ENCODE results near the gene KCTD15. TPM values are rescaled to one million over a fixed set of nuclear protein-coding genes. Genes with fewer than 3 reads are reported as not detected.
A peak's percentile ranks its signal among the peaks of the same experiment; 100 is the strongest.

KCTD15 gene
- total and polyA plus RNA-seq, 8 donors, result 21.8 to 78.1 (median 57.2) TPM

DNA sequence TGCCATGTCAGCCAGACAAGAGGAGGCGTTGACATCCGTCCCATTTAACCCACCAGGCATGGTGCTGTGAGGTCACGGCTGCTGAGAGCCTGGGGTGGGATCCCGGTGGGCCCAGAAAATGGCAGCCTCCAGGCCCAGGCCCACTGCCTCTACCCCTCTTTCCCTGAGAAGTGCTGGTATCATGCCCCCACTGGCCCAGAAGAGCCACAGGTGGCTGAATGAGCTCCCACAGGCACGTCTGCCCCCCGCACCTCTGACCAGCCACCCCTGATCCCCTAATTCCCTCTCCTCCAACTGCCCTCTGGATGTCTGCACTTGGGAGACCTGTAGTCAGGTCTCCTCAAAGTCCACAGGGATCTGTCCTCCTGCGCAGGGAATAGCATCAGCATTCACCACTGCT is 37.3 kb upstream of the KCTD15 start:
- H3K27me3 ChIP-seq, result peaks cover 0 to 19% of the 10 kb centered on the region in 2 donors
- no peaks in the 10 kb centered on the region for H3K36me3 ChIP-seq
- no peak overlapping the region for H3K4me3 ChIP-seq
- intact Hi-C loops (cut with DNase I), result no loop called here
- H3K4me1 ChIP-seq, result no peaks in the 10 kb centered on the region
- TF ChIP-seq CTCF (IDR thresholded peaks at IDR 0.05), result no peak
- no peak for ATAC-seq
- no peak for DNase-seq
- no peaks in the 10 kb centered on the region for H3K9me3 ChIP-seq
- no peak overlapping the region for H3K27ac ChIP-seq

DNA sequence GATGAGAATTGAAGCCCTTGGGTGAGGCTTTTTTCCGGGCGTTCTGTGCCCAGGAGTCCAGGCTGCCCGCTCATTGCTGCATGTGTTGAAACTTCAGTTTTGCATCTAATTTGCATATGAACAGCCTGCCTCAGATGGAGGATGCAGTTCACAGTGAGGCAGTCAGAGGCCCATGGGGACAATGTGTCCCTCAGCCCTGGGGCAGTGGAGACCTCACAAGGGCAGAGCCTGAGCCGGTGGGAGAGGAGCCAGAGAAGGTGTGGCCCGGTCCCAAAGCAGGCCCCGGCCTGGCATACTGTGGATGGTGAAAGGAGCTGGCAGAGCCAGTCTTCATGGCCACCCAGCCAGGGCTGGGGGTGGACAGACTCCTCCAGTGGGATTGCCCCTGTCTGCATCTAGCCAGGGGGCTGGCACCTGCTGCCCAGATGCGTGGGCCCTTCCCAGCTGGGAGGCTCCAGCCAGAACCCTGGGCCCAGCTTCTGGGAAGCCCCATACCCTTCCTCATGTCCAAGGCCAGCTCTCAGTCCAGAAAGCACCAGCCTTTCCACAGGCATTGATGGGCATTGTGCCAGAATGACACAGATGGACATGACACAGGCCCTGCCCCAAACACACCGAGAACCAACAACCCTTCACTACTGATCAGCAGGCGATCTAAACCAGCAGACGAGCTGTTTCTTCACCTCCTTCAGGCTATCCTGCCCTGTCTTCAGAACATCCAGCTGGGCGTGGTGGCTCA is 32.9 kb upstream of the KCTD15 start:
- Histone ChIP-seq H3K36me3 (no peaks in the 10 kb centered on the region), H3K4me1 (no peaks in the 10 kb centered on the region), H3K4me3 (no peak overlapping the region), H3K27ac (no peak overlapping the region), H3K9me3 (no peaks in the 10 kb centered on the region), H3K27me3 (peaks cover 0 to 31% of the 10 kb centered on the region in 2 donors)
- intact Hi-C loops (cut with DNase I), result loop anchor here in 1 of 2 donors (10.0 kb wide), 1 partner anchor 629 kb away; the partner anchor contains the start of gene WDR88
- no peak for TF ChIP-seq CTCF (IDR thresholded peaks at IDR 0.05)
- DNase-seq, result no peak
- no peak for ATAC-seq

DNA sequence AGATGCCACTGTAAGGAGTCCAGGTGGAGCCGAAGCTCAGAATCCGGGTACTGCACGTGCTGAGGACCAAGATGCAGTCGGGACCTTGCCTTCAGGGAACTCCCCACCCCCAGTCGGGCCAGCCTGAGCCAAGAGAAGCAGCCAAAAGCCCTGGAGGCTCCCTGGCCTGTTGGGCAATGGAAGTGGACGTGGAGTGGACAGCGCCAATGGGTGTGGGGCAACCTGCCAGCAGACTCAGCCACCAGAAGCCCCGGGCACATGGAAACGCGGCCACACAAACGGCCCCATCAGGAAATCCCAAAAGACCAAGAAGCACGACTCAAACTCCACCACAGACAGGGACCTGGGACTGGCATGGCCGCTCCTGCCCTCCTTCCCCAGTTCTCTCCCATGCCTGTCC is 30.0 kb upstream of the KCTD15 start:
- no peaks in the 10 kb centered on the region for H3K36me3 ChIP-seq
- DNase-seq (no peak), ATAC-seq (no peak)
- H3K27me3 ChIP-seq, result peaks cover 0 to 59% of the 10 kb centered on the region in 2 donors
- no peaks in the 10 kb centered on the region for H3K9me3 ChIP-seq
- intact Hi-C loops (cut with DNase I), result loop anchor here in 1 of 2 donors (10.0 kb wide), 1 partner anchor 632 kb away; the partner anchor contains the start of gene WDR88
- H3K4me1 ChIP-seq, result no peaks in the 10 kb centered on the region
- TF ChIP-seq CTCF (IDR thresholded peaks at IDR 0.05), result no peak
- H3K27ac ChIP-seq, result no peak overlapping the region
- no peak overlapping the region for H3K4me3 ChIP-seq

DNA sequence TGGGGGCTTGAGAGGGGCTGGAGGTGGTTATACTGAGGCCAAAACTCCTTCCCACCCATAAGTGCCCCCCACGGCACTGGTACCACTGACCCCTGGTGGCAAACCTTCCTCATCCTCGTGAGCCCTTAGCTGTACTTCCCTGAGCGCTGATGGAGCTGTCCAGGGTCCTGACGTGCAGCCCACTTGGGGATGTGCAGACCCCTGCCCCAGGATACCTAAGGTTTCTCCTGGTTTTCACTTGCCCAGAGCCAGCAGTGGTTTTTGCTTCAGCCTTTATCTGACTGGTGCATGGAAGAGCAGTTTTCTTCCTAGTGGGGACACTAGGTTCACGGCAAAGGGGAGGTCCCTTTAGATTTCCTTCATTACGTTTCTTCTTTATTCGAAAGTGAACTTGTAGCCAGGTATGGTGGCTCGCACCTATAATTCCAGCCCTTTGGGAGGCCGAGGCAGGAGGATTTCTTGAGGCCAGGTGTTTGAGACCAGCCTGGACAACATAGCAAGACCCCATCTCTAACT is 28.7 kb upstream of the KCTD15 start:
- ATAC-seq (no peak), DNase-seq (peak in 2 of 4 donors; percentile 17 to 50)
- peaks cover 0 to 59% of the 10 kb centered on the region in 2 donors for H3K27me3 ChIP-seq
- intact Hi-C loops (cut with DNase I), result loop anchor here in 1 of 2 donors (10.0 kb wide), 1 partner anchor 633 kb away; the partner anchor contains the start of gene WDR88
- H3K4me1 ChIP-seq, result no peaks in the 10 kb centered on the region
- no peak overlapping the region for H3K4me3 ChIP-seq
- H3K9me3 ChIP-seq, result no peaks in the 10 kb centered on the region
- no peaks in the 10 kb centered on the region for H3K36me3 ChIP-seq
- no peak overlapping the region for H3K27ac ChIP-seq
- no peak for TF ChIP-seq CTCF (IDR thresholded peaks at IDR 0.05)

DNA sequence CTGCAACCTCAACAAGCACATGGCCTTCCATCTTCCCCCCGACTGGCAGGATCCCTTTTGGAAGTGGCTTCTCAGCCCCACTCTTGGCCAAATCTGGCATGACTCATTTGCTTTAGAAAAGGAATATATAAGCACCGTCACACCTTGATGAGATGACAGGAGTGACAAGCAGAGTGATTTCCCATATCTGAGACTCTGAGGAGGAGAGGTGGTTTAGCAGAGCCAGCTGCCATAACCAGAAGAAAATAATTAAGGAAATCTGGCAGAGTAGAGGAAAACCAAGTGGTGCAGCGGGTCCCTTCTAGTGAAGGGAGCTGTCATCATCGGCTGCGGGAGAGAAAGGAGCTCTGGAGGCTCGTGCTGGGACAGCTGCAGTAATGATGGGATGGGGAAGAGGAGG is 27.5 kb upstream of the KCTD15 start:
- H3K4me1 ChIP-seq, result no peaks in the 10 kb centered on the region
- DNase-seq (no peak), ATAC-seq (no peak)
- no peaks in the 10 kb centered on the region for H3K36me3 ChIP-seq
- H3K9me3 ChIP-seq, result no peaks in the 10 kb centered on the region
- no peak overlapping the region for H3K27ac ChIP-seq
- TF ChIP-seq CTCF (IDR thresholded peaks at IDR 0.05), result no peak
- intact Hi-C loops (cut with DNase I), result loop anchor here in 1 of 2 donors (10.0 kb wide), 1 partner anchor 634 kb away; the partner anchor contains the start of gene WDR88
- H3K27me3 ChIP-seq, result peaks cover 0 to 59% of the 10 kb centered on the region in 2 donors
- no peak overlapping the region for H3K4me3 ChIP-seq

Measured in left lung (tissue), 10 donors.